Measurements from ENCODE around the gene LIPF.
A peak's percentile ranks its signal among the peaks of the same experiment; 100 is the strongest.
"Not testable (repeated sequence)": the region's sequence is repeated elsewhere in the genome, so short reads cannot be mapped to it uniquely, and the experiment has no call there.

LIPF gene

DNA sequence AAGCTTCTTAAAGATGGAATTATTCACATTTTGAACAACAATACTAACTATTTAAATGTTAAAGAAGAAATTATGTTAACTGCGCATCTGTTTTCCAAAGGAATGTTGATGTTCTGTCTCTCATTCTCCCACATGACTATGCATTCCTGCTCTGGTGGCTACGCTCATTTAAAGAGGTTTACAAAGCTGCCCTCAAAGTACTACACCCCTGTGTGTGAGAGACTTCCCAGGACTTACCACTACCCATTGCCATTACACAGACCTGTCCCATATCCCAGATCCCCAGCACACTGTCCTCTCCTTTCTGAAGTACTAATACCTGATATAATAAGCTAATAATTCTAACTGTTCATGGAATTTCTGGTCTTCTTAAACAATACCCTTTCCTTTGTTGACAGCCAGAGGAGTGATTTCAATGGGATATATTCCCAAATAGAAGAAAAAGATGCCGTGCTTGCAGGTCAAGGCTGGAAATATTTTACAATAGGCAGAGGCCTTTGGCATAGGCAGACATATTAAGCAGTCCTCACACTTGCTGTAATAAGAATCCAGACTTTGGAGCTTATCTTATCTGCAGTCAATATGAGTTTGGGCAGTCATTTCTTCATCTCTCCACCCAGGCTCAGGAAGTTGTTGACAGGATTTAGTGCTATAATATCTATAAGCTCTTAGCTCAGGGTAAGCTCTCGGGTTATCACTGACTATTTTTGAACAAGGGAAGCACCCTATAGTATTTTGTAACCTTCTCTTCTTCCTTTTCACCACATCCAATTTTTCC is 12.2 kb downstream of the LIPF start:
- no peak for DNase-seq (ENCODE audit: low read depth in 1 of 2, low spot score in 1 of 2)

GRCh38 chr10:88680958-88681357 is 16.7 kb downstream of the LIPF start:
- no peak for DNase-seq (ENCODE audit: low read depth in 1 of 2, low spot score in 1 of 2)

DNA sequence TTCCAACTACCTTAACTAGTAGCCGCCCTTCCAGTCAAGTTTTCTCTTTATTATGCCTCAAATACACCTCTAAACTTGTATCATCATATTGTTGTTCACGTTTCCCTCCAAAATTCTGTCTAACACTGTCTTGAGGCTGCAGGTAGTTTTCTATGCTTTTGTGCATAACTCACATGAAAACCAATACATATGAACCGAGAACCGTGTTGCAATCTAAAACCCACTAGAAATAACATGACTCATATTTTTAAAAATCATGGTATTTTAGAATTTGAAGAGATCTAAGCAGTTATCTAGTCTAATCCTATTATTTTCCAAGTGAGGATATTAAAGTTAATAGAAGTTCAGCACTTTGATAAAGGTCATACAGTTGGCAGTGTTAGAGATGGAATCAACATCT is 18.2 kb downstream of the LIPF start:
- no peak for DNase-seq (ENCODE audit: low read depth in 1 of 2, low spot score in 1 of 2)

GRCh38 chr10:88687853-88688467 is 23.7 kb downstream of the LIPF start:
- DNase-seq (ENCODE audit: low read depth in 1 of 2, low spot score in 1 of 2): peak in 1 of 2 donors; percentile 10

DNA sequence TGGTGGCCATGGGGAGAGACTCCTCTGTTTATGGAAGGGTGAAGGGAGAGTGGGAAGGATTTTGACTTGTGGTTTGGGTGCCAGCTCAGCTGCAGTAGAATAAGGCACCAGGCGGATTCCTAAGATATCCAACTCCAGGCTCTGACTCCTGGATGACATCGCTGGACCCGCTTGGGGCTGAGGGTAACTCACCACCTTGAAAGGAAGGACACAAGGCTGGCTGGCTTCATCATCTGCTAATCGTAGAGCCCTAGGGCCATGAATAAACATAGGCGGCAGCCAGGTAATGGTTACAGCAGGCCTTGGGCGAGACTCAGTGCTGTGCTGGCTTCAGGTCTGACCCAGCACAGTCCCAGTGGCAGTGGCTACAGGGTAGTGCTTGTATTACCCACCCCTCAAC is 25.1 kb downstream of the LIPF start:
- DNase-seq (ENCODE audit: low read depth in 1 of 2, low spot score in 1 of 2): no peak

DNA sequence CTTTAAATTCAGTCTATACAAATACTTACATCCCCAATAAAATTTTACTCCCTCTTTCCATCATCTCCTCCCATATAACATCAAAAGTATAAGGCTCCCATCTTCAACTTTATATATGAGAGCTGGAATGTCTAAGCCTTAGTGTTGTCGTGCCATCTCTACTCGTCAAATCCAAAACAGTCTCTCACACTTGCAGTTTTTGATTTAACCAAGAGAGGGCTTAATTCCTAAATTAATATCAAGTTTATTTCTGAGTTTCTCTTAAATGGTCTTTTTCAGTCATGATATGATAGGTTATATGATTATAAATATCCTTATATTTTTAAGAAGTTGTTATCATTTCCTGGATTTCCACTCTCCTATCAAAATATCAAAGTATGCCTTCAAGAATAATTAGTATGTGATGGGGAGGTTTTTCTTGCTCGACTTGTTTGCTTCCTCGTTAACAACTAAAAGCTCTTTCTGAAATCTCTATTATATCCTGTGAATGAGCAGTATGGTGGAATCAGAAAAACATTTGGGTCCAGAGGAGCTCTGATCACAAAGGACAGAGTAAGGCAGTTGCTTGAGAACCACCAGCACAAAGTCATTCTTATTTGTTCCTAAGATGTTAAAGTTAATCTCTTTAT is 29.3 kb downstream of the LIPF start:
- DNase-seq (ENCODE audit: low read depth in 1 of 2, low spot score in 1 of 2): no peak

- no peak for DNase-seq (ENCODE audit: low read depth in 1 of 2, low spot score in 1 of 2)
These were observed 38.8 kb downstream of the LIPF start for GRCh38 chr10:88702848-88703597.

DNA sequence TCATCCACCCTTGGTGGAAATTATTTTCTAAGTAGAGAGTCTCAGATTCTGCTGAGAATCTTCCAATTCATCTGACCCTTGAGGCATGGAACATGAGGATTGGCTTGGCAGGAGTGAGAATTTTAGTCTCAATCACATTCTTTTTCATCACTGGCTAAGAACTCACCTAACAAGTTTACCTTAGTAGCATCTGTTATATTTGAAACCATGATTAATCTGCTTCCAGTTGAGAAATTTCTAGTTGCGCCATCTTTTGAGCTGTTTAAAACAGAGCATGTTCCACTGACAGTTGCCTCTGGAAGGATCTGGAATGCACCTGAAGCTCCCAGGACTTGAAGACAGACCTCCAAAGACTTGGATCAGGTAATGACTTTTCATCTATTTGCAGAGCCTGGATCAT is 41.7 kb downstream of the LIPF start, which contains the start of gene LIPK:
LIPK (plus strand) TSS at position 292 of the 400 bp plus-strand sequence. CDS start 18,295 bp downstream, outside the sequence.
- no peak for DNase-seq (ENCODE audit: low read depth in 1 of 2, low spot score in 1 of 2)

- peak in 1 of 2 donors; percentile 21 for DNase-seq (ENCODE audit: low read depth in 1 of 2, low spot score in 1 of 2)
These were observed 43.4 kb downstream of the LIPF start for GRCh38 chr10:88707429-88708155.

GRCh38 chr10:88709361-88709760 is 45.1 kb downstream of the LIPF start:
- not testable (repeated sequence) for DNase-seq (ENCODE audit: low read depth in 1 of 2, low spot score in 1 of 2)

DNA sequence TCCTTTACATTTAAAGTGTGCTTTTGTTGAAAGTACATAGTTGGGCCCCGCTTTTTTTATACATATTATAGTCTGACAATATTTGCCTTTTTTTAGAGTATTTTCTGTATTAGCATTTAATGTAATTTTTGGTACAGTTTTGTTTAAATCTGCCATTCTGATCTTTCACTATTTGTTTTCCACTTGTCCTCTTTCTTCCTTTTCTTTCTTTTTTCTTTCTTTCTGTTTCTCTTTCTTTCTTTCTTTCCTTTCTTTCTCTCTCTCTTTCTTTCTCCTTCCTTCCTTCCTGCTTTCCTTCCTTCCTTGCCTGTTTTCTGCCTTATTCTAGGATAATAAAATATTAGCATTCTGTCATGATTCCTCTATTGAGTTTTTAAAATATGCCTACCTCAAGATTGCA is 51.3 kb downstream of the LIPF start:
- DNase-seq (ENCODE audit: low read depth in 1 of 2, low spot score in 1 of 2): no peak

DNA sequence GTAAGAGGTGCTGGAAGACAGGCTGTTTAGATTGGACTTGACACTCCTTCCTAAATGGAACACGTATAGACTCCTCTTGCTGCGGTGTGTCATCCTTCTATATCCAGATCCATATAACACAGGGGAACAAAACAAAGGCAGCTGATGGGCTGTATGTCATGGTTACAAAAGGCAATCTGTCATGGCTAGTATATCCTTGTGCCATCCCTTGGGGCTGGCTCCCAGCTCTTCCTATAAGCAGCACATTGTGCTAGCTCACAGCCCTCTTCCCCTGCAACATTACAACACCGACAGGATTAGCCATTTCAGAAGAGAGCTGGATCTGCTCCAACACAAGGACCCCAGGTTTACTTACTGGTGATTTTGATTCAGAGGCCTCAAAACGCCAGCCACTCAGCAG is 57.1 kb downstream of the LIPF start:
- DNase-seq (ENCODE audit: low read depth in 1 of 2, low spot score in 1 of 2): no peak

DNA sequence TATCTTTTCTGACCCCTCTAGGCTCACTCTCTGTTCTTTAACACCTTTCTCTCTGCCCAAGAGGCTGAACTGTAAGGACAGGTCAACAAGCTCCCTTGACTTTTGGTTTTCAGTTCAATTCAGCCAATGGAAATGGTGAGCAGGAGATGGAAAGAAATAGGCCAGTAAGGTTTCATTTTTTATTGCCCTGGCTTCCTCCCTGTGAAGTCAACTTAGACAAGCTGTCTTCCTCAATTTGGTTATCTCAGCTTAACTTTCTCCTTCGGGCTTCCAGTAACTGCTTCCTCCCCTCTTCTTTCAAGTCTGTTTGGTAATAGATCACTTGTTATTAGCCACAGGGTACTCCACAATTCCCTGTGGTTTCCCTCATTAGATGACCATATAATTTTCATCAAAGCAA is 61.6 kb downstream of the LIPF start:
- DNase-seq (ENCODE audit: low read depth in 1 of 2, low spot score in 1 of 2): no peak

GRCh38 chr10:88728107-88728763 is 64.0 kb downstream of the LIPF start:
- peak in 1 of 2 donors; percentile 3 for DNase-seq (ENCODE audit: low read depth in 1 of 2, low spot score in 1 of 2)
